Mesothelial cell of epicardium (in vitro differentiated cells): ENCODE results near the gene GYS1. TPM values are rescaled to one million over a fixed set of nuclear protein-coding genes. Genes with fewer than 3 reads are reported as not detected.
"Not testable (repeated sequence)": the region's sequence is repeated elsewhere in the genome, so short reads cannot be mapped to it uniquely, and the experiment has no call there.

ENCODE experiments used
- DNase-seq, 2 experiments: peaks; one replicate each; pipeline ENCODE4 v3.0.0; 2021; ENCODE audit warnings: low spot score in 2 of 2; ENCODE audit not compliant: unreplicated experiment in 2 of 2
- H3K27ac Mint-ChIP-seq: 2 replicates; pipeline ENCODE4 v1.8.0; 2021; ENCODE audit warnings: mixed read lengths
- H3K27me3 Mint-ChIP-seq: 2 replicates; pipeline ENCODE4 v1.8.0; 2021; ENCODE audit warnings: low read depth, mixed read lengths
- H3K36me3 Mint-ChIP-seq: 2 replicates; pipeline ENCODE4 v1.8.0; 2021; ENCODE audit warnings: mixed read lengths
- H3K4me1 Mint-ChIP-seq: 2 replicates; pipeline ENCODE4 v1.8.0; 2021; ENCODE audit warnings: mixed read lengths
- H3K4me3 Mint-ChIP-seq: 2 replicates; pipeline ENCODE4 v1.8.0; 2021; ENCODE audit warnings: mild to moderate bottlenecking, moderate library complexity, mixed read lengths
- H3K9me3 Mint-ChIP-seq: 2 replicates; pipeline ENCODE4 v1.8.0; 2021; ENCODE audit warnings: mixed read lengths
- CTCF ChIP-seq: fragments of 200-600 bp; sonication (generic); IDR thresholded peaks from one replicate; pipeline ENCODE4 v1.5.0; 2021; ENCODE audit warnings: antibody characterized with exemption; ENCODE audit not compliant: unreplicated experiment
- microRNA-seq: library from miRNA; unstranded; fragments of <30 nt; microRNA quantifications from one replicate; pipeline ENCODE4 v1.2.0, GENCODE V29; 2021; ENCODE audit warnings: inconsistent platforms, mixed read lengths
- total RNA-seq: library from RNA; stranded (reverse); gene quantifications from 3 replicates; pipeline ENCODE4 v1.2.1, GENCODE V29; 2021

GYS1 gene
- total RNA-seq, 1 donor from 2014 or later = 58.8 TPM

- Mint-ChIP-seq H3K27ac (no peak overlapping the region), H3K4me3 (no peak overlapping the region), H3K4me1 (no peaks in the 10 kb centered on the region), H3K9me3 (no peaks in the 10 kb centered on the region), H3K36me3 (peaks cover 20% of the 10 kb centered on the region), H3K27me3 (no peaks in the 10 kb centered on the region)
- DNase-seq = no peak
- no peak for TF ChIP-seq CTCF
These were observed 72.2 kb downstream of the GYS1 start for GRCh38 chr19:48920949-48921348.

- H3K9me3 Mint-ChIP-seq, H3K4me3 Mint-ChIP-seq, H3K27ac Mint-ChIP-seq, H3K27me3 Mint-ChIP-seq, DNase-seq, H3K4me1 Mint-ChIP-seq: not testable (repeated sequence)
- peaks cover 24% of the 10 kb centered on the region for H3K36me3 Mint-ChIP-seq
These were observed 73.8 kb downstream of the GYS1 start for GRCh38 chr19:48919271-48919670.

GRCh38 chr19:48918801-48919247 lies 74.3 kb downstream of the GYS1 start:
- no peaks in the 10 kb centered on the region for H3K9me3 Mint-ChIP-seq
- H3K4me3 Mint-ChIP-seq = no peak overlapping the region
- no peak for DNase-seq
- H3K36me3 Mint-ChIP-seq = peaks cover 27% of the 10 kb centered on the region
- no peaks in the 10 kb centered on the region for H3K4me1 Mint-ChIP-seq
- no peak overlapping the region for H3K27ac Mint-ChIP-seq
- no peaks in the 10 kb centered on the region for H3K27me3 Mint-ChIP-seq
- no peak for TF ChIP-seq CTCF

Small RNA genes lying within 50 kb of the gene (microRNA-seq; reads per million reads assigned to microRNA genes)
- not detected for gene MIR6798

Other genes starting within 250 kb of the GYS1 start
- 0.45 to 0.80 TPM (median 0.49 TPM) in 3 replicates for gene IZUMO1, start 246.4 kb downstream of the GYS1 start, total RNA-seq
- 3.5 to 4.4 TPM (median 4.3 TPM) in 3 replicates for gene FUT1, start 240.7 kb downstream of the GYS1 start, total RNA-seq
- gene FGF21, start 237.8 kb downstream of the GYS1 start, total RNA-seq = not detected in 3 replicates
- 45.3 to 47.3 TPM (median 45.7 TPM) in 3 replicates for gene BCAT2, start 182.3 kb downstream of the GYS1 start, total RNA-seq
- 22.9 to 29.6 TPM (median 27.1 TPM) in 3 replicates for gene HSD17B14, start 156.8 kb downstream of the GYS1 start, total RNA-seq
- 25.7 to 28.6 TPM (median 26.9 TPM) in 3 replicates for gene PLEKHA4, start 124.7 kb downstream of the GYS1 start, total RNA-seq
- gene PPP1R15A, start 120.9 kb downstream of the GYS1 start, total RNA-seq = 158 to 170 TPM (median 158 TPM) in 3 replicates
- 0.38 to 1.4 TPM (median 0.84 TPM) in 3 replicates for gene TULP2, start 94.6 kb downstream of the GYS1 start, total RNA-seq
- 152 to 159 TPM (median 159 TPM) in 3 replicates for gene NUCB1, start 93.0 kb downstream of the GYS1 start, total RNA-seq
- 2.3 to 3.5 TPM (median 3.2 TPM) in 3 replicates for gene DHDH, start 59.6 kb downstream of the GYS1 start, total RNA-seq
- 119 to 129 TPM (median 119 TPM) in 3 replicates for gene BAX, start 38.4 kb downstream of the GYS1 start, total RNA-seq
- 1,022 to 1,078 TPM (median 1,064 TPM) in 3 replicates for gene FTL, start 28.0 kb downstream of the GYS1 start, total RNA-seq
- 62.2 to 67.5 TPM (median 64.2 TPM) in 3 replicates for gene RUVBL2, start 578 bp upstream of the GYS1 start, total RNA-seq
- not detected in 3 replicates for gene LHB, start 23.8 kb upstream of the GYS1 start, total RNA-seq
- gene CGB3, start 31.0 kb upstream of the GYS1 start, total RNA-seq = not detected in 3 replicates
- gene CGB2, start 38.6 kb upstream of the GYS1 start, total RNA-seq = 0.71 to 4.7 TPM (median 1.2 TPM) in 3 replicates
- gene CGB1, start 43.6 kb upstream of the GYS1 start, total RNA-seq = 2.2 TPM in 1 of 3 replicates, not detected in the others
- 3.7 to 5.7 TPM (median 5.7 TPM) in 3 replicates for gene CGB5, start 50.5 kb upstream of the GYS1 start, total RNA-seq
- gene CGB8, start 55.8 kb upstream of the GYS1 start, total RNA-seq = 0.29 to 0.31 TPM in 2 of 3 replicates, not detected in the other
- gene CGB7, start 64.4 kb upstream of the GYS1 start, total RNA-seq = 23.1 to 26.5 TPM (median 25.5 TPM) in 3 replicates
- 48.5 to 50.8 TPM (median 49.6 TPM) in 3 replicates for gene NTF4, start 71.5 kb upstream of the GYS1 start, total RNA-seq
- gene KCNA7, start 79.4 kb upstream of the GYS1 start, total RNA-seq = 0.07 TPM in 1 of 3 replicates, not detected in the others
- 393 to 413 TPM (median 403 TPM) in 3 replicates for gene SNRNP70, start 92.1 kb upstream of the GYS1 start, total RNA-seq
- 9.6 to 12.8 TPM (median 9.8 TPM) in 3 replicates for gene LIN7B, start 121.1 kb upstream of the GYS1 start, total RNA-seq
- 0.94 to 1.6 TPM (median 0.97 TPM) in 3 replicates for gene C19orf73, start 125.8 kb upstream of the GYS1 start, total RNA-seq
- 9.9 to 11.9 TPM (median 11.6 TPM) in 3 replicates for gene PPFIA3, start 126.2 kb upstream of the GYS1 start, total RNA-seq
- 13.6 to 17.6 TPM (median 14.7 TPM) in 3 replicates for gene HRC, start 162.1 kb upstream of the GYS1 start, total RNA-seq
- gene TRPM4, start 164.5 kb upstream of the GYS1 start, total RNA-seq = 45.9 to 58.5 TPM (median 53.5 TPM) in 3 replicates